ENCODE results near the gene DHX35. TPM values are rescaled to one million over a fixed set of nuclear protein-coding genes. Genes with fewer than 3 reads are reported as not detected.
"Not testable (repeated sequence)": the region's sequence is repeated elsewhere in the genome, so short reads cannot be mapped to it uniquely, and the experiment has no call there.

DHX35 gene
- polyA plus RNA-seq, 1 donor, result 9.9 TPM

DNA sequence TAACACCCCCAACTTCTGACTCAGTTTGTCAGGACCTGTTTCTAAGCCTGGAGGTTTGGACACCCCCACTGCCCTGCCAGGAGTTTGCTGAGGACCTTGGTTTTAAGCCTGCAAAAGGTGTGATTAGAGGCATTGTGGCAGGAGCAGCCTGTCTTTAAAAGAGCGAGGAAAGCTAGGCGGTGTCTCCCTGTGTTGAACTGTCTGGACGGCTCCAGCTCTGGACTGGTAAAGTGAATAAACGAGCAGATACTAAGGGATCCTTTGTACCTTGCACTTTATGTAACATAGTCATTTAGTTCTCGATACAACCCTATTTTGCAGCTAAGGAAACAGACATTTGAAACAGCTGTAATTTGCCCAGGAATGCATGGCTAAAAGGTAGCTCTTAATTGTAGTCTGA is 21.5 kb upstream of the DHX35 start:
- no peak for DNase-seq

DNA sequence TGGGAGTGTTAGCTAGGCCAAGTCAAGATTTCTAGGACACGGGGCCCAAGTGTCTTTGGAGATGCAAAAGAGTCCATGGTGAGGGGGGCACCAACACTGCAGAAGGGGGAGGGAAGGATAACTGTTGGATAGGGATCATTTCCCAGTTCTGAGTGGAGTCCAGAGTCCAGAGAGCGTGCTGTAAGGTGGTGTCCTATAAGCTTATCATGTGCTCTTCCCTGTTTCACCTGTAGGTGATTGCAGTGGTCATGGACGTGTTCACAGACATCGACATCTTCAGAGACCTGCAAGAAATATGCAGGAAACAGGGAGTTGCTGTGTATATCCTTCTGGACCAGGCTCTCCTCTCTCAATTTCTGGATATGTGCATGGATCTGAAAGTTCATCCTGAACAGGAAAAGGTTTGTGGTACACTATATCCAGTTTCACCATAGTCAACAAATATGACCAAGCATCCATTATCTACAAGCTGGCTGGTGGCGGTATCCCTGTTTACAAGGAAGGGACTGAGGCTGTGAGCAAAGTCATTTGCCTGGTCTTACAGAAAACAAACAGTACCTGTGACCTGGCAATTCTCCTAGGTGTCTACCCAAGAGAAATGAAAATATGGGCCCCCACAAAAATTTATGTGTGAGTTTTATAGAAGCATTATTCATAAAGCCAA is 20.3 kb upstream of the DHX35 start:
- no peak for DNase-seq

- DNase-seq, result no peak
Observed at GRCh38 chr20:38945012-38945411, 17.1 kb upstream of the DHX35 start.

- no peak for DNase-seq
Observed at GRCh38 chr20:38946836-38947235, 15.3 kb upstream of the DHX35 start.

DNA sequence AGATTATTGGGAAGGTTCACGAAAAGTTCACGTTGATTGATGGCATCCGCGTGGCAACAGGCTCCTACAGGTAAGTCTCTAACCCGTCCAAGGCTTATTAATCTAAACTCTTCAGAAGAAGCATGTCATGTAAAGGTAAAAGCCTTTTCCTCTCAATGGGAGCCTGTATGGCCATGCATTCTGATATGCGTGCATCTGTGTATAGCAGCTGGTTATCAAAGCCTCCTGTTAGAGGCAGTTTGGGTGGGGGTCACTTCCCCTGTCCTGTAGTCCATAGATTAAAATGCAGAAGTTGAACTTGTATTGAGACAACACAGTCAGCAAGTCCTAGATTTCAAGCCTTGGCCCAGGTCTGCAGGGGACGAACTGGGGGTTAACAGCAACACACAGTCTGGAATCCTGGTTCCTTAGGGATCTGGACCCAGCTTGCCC is 14.2 kb upstream of the DHX35 start:
- no peak for DNase-seq

GRCh38 chr20:38950254-38950653 is 11.9 kb upstream of the DHX35 start:
- DNase-seq, result no peak

- no peak for DNase-seq
Observed at GRCh38 chr20:38951611-38952010, 10.5 kb upstream of the DHX35 start.

DNA sequence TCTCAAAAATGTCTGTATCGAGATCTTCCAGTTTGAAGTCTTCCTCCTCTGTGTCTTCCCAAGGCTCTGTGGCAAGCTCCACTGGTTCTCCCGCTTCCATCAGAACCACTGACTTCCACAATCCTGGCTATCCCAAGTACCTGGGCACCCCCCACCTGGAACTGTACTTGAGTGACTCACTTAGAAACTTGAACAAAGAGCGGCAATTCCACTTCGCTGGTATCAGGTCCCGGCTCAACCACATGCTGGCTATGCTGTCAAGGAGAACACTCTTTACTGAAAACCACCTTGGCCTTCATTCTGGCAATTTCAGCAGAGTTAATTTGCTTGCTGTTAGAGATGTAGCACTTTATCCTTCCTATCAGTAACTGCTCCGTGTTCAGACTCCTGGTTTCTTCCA is 10.0 kb upstream of the DHX35 start:
- no peak for DNase-seq

DNA sequence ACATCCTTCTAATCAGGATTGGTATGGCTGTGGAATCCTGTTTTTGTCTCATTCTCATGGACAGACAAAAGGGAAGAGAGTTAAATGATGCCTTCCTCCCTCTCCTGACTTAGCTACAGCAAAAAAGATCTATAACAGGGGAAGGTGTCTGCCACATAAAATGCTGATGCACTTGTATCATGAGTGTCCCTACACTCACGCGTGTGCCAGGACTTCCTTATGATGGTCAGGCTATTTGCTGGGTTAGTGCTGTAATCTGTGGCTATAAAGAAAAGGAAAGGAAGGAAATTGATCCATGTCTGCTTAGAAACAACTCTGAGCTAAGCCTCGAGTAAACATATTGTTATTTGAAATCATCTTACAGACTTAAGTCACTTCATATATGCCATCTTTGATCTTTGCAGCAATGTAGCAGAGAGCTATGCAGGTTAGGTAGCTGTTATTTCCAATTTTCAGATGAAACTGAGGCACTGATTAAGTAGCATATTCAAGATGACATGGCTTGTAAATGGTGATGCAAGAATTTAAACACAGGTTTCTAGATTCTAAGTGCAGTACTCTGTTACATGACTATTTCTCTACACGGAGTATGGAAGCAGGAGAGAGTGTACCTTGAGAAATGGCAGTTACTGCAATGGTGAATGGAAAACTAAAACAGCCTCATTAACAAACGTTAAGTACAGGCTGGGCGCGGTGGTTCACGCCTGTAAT is 8.4 kb upstream of the DHX35 start:
- DNase-seq, result no peak

DNA sequence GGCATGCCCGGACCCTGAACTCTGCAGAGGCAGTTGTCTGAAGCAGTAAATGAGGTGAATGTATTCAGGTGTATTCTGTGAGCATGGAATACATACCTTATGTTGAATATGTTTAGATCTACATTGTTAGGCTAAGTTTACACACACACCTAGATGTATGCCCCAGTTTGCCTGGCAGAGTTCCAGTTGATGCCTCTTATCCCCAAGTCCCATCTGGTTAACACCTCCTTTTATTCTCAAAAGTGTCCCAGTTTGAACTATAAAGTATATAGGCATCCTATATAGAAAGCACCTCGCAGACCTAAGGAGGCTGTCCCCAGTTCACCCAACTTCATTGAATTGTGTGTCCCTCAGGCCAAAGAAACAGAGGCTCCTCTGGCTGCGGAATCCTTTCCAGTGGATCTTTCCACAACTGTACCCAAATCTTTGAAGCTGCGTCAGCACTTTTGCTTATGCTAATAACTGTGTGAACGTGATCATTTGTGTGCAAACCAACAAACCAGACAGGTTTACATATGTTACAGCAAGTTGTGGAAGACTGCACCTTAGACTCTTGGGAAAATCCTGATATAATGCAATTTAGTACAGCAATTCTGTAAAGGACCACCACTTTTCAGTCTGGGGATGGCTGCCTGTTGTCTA is 4.8 kb upstream of the DHX35 start:
- no peak for DNase-seq

- DNase-seq, result no peak
Observed at GRCh38 chr20:38957915-38958485, 4.1 kb upstream of the DHX35 start.

- DNase-seq, result not testable (repeated sequence)
Observed at GRCh38 chr20:38960187-38960687, 1.9 kb upstream of the DHX35 start.

DNA sequence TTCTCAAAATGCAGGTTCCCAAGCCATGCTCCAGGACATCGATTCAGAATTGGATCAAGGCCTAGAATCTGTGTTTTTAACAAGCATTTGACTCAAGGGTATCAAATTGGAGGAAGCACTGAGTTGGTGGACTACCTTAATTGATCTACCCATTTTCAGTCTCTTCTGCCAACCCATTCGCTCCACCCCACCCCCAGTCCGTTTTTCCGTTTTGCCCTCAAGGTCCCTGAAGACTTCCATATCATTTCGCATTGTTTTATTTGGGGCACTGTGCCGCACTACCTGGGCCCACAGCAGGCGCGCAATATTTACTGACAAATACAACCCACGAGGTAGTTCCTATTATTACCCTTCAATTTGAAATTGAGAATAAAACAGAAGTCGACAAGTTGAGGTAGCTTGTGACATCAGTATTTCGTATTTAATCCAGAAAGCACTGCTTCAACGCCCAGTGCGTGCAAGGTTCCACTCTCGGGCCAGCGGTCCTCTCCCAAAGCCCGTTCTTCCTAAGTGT is 557 bp upstream of the DHX35 start:
- DNase-seq, result no peak

GRCh38 chr20:38962928-38963401 is 821 bp downstream of the DHX35 start:
- DNase-seq, result no peak

DNA sequence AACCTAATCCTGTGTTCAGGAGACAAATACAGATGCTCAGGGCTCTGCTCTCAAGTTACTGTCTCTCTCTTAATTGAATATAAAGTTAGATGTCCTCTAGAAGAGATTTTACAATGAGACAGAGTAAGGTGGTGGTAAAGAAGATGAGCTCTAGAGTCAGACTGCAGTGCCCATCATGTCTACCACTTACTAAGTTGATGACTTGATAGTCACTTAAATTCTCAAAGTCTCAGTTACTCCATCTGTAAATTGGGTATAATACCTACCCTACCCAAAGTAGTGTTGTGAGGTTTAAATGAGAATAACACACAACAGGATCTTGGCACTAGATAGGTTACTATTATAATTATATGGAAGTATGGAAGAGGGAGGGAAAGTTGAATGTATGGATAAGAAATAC is 1.6 kb downstream of the DHX35 start:
- no peak for DNase-seq

DNA sequence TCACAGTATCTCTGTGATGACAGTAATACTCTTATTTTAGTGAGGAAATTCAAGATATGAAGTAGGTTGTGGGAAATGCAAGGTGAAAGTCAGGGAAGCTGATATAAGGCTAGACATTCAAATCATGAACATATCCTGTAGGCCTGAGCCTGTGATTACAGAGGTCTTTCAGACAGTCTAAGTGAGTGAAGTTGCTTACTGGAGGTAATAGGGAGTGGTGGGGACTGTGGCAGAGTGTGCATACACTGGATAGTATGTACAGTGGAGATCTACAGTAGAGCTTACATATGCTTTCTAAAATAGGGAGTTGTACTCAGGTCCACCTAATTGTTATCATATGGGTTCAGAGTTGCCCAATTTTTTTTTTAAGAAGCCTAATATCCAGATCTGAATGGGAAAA is 3.1 kb downstream of the DHX35 start:
- DNase-seq, result no peak

DNA sequence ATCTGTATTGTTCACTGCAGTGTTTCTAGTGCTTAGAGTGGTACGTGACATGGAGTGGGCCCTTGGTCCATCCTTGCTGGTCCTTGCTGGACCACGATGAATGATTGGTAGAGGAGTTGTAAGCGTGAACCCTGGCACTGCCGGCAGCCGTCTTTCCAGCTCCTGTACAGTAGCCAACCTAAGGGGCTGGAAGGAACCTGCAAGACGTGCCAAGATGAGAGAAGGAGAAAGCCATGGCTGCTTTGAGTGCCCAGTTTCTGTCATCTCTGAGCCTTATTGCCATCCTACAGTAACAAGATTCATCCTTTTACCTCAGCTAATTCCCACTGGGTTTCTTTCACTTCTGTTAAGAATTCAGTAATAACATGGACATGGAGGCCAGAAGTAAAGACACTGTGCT is 5.9 kb downstream of the DHX35 start:
- no peak for DNase-seq

DNA sequence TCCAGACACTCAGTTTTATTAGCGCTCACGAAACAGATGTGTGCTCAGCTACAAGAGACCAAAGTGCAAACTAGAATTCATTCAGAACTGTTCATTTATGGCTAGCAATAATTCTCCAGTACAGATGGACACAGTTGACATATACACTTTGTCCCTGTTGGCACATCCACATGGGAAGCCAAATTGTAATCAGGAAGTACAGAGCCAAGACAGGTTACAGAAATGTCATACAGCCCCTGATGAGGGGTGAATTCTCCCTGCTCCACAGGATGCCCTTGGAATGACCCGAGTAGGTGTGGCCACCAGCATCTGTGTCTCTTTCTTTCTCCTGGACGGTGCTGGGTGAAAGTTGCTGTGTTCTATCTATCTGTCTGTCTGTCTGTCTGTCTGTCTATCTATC is 7.6 kb downstream of the DHX35 start:
- DNase-seq, result no peak

DNA sequence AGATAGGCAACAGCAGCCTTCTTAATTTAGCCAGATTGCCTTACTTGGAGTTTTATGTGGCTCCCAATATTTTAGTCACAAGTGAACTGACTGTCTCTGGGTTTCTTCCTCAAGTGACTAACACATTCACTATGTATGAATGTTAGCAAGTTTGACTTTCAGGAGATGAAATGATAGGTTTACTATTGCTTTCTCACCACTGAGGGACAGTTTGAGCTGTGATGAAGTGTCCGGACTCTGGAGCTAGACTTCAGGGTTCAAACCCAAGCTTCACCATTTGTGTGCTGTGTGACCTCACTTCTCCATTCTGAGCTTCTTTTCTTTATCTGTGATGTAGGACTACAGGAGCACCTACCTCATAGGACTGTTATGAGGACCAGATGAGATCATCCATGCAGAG is 8.2 kb downstream of the DHX35 start:
- DNase-seq, result no peak

DNA sequence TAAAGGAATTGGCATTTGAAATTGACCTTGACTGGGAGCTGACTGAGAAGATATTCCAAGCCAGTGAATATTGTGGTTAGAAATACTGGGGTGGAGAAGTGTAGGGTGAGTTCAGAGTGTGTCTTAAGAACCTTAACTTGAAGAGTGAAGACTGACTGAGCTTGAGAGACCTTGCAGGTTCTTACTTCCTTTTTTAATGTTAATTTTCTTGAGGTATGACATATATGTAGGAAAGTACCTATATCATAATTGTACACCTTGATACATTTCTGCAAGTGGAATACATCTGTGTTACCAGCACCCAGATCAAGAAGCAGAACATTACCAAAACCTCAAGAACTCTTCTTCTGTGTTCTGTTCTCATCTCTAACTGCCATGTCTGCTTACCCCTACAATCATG is 11.0 kb downstream of the DHX35 start:
- no peak for DNase-seq

DNA sequence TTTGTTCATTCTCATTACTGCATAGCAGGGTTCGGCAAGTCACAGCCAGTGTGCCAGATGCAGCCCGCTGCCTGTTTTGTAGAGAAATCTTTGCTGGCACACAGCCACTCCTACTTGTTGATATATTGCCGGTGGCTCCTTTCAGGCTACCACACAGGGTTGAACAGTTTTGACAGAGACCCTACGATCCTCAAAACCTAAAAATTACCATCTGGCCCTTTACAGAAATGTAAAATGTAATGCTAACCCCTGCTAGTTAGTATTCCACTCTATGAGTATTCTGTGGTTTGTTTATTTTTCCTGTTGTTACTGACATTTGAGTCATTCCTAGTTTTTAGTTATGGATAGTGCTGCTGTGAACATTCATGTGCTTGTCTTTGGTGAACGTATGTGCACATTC is 11.5 kb downstream of the DHX35 start:
- no peak for DNase-seq

DNA sequence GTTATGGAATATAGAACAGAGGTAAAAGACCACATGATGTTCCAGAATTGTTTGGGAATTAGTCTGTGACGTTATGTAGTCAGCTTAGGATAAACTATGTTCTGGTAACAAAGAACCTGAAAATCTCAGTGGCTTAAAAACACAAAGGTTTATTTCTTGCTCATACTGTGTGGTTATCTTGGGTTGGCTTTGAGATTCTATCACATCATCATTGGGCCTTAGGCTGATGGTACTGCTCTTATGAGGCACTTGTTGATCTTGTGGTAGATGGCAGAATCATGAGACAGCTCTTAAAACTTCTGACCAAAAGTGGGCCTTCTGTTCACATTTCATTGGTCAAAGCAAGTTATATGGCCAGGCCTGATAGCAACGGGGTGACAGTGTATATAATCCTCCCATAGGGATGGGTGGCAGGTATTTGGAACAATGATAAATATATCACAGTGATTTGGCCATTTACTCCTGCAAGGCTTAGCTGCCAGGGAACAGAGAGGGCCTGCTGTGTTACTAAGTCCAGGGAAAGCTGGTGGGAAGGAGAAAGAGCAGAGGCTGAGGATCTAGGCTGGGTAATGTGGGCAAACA is 13.5 kb downstream of the DHX35 start:
- DNase-seq, result no peak

DNA sequence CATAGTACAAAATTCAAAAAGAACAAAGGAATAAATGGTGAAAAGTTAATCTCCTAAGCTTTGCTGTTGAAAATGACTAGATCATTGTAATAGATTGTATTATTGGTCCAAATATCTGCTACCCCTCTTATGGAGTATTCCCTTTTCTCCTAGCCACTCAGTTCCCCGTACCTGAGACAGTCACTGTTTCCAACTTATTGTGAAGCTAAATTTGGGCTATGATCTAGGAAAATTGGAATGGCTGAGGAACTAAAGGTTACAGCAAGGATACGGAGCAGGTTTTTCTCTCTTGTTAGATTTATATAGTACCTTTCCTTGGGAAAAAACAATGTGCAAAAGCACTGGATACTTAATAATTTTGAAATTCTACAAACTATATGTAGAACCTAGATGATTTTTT is 17.3 kb downstream of the DHX35 start:
- DNase-seq, result no peak

Data from hindlimb muscle (tissue), 1 donor.